HG03280 (cell line): ENCODE data around the gene FHOD3.

Experiments used
- ATAC-seq: cut with Tn5 transposase; IDR thresholded peaks from one replicate; pipeline ENCODE4 v1.9.1; 2021; ENCODE audit warnings: mild to moderate bottlenecking, moderate library complexity; ENCODE audit not compliant: unreplicated experiment

Gene FHOD3

DNA sequence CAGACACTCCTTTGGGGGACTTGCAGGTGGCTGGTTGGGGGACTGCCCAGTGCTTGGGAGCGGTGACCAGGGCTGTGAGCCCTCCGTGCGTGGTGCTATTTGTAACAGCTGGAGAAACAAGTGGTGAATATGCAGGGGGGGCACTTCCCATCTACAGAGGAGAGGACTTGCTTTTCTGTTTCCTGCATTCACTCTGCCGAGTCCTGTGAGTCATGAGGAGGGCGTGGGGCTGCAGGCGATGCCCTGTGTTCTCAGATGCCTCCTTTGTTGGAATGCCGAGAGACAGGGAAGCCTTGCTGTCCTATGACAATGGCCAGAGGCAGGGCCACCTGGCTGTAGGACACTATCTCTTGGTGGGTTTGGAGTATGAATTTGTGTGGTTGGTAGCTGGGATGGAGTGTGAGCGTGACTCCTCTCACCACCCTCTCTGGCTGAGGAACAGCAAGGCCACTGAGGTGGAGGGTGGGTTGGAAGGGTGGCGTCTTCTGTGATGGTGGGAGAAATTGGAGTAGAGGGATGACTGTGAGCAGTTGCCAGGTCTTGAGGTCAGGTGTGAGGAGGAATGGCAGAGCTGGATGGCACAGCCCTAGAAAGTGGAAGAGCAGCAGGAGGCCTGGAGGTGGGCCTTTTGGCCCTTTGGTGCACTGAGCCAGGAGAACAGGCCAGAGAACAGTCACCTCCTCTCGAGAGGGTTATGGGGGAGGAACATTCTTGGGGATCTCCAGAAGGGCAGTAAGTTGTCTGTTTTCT is 24.3 kb downstream of the FHOD3 start:
- no peak for ATAC-seq

DNA sequence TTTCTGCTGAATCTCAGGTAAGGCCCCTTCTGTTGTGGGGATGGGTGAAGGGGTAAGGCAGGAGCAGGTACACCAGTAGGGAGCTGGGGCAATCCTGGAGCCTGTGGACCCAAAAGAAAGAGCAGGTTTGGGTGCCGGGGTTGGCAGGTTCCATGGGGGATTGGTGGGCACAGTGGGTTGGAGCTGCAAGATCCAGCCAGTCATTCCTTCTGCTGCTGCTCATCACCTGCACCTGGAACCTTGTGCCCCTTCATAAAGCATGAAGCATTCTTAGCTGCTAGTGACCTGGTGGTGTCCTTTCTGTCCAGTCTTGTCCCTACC is 24.9 kb downstream of the FHOD3 start:
- no peak for ATAC-seq

DNA sequence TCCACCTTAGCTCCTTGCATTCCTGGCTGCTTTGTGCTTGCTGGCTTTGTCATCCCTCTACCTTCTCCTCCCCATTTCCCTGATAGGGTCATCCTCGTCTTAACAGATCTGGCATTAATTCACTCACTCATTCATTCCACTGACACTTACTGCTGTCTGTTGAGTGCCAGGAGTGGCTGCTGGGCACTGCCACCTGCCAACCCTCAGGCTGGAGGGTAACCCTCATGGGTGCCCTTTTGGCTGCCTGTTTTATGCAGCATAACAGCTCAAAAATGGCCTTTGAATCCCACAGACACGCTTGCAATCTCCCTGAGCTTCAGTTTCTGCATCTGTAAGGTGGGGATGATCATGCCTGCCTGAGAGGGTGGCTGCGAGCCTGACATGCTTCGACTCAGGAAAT is 25.2 kb downstream of the FHOD3 start:
- no peak for ATAC-seq

DNA sequence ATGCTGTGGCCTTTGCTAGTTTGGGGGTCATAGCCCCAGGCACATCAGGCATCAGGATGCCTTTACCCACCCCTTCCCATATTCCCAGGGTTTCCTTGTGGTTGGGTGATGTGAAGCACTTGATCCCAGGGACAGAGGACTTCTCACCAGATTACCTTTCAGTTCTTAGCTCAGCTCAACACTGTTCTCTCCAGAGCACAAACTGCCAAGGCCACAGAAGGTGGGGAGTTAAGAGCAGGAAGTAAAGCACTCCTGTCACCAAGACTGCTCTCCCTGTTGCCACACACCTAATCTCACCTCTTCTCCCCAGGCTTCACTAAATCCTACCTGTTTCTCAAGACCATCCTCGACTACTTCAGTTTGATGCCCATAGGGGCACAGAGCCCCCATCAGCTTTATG is 25.9 kb downstream of the FHOD3 start:
- no peak for ATAC-seq

GRCh38 chr18:36325846-36326245 is 28.3 kb downstream of the FHOD3 start:
- ATAC-seq, result no peak

- ATAC-seq, result no peak
Measured at GRCh38 chr18:36326771-36327170, 29.3 kb downstream of the FHOD3 start.

- no peak for ATAC-seq
Measured at GRCh38 chr18:36327352-36328316, 30.1 kb downstream of the FHOD3 start.

- no peak for ATAC-seq
Measured at GRCh38 chr18:36328385-36328858, 30.9 kb downstream of the FHOD3 start.

GRCh38 chr18:36328916-36329315 is 31.4 kb downstream of the FHOD3 start:
- ATAC-seq, result no peak

DNA sequence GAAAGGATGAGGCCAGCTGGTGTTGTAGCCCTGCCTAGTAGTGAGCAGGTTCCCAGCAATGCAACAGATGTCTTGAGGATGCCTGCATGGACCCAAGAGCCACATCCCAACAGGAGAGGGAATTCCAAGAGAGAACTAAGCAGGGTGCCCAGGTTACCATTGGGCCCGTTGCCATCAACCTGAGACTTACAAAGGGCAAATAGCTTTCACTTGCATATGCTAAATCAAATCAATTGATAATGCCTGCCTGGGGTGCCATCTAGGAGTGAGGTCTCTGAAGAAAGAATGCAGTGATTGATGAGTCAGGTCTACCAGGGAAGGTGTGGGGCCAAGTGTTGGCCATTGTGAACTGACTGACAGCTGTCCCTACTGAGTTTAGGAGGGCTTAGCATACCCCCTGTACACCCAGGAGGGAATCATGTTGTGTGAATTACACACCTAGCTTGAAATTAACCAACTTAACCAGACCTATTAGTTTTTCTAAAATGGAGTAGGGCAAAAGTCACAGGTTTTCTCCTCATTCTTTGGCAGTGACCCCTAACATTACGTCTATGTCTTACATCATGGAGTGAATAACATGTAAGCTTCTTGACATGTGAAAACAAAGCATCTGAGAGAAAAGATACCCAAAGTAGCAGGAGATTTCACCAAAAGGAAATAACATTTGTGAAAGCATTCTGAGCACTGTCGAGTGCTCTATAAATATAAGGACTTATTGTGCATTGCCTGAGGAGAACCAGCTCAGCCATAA is 32.3 kb downstream of the FHOD3 start:
- ATAC-seq, result no peak

DNA sequence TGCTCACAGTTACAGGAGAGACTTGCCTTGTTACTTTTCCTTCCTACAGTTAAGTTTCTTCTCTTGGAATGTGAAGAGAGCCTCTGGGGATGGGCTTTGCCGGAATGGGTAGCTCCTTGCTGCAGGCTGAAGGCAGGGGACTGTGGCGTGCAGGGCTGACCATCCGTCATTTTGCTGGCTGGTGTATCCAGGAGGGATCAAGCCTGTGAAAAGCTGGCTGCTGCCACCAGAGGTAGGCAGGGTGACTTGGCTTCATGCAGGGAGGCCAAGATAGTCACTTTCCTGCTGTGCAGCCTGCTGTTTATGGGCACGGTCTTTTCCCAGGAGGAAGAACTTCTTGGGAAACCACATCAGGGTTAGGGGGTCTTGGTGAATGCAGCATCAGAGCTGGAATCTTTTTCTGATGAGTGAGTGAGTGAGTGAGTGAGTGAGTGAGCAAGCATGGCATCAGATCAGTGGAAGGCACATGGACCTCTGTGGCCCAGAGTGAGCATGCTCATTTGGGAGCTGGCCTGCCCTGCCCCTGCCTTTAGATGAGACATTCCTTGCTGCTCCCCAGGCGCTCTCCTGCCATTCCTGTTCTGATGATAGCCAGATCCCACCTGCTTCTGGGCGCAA is 33.0 kb downstream of the FHOD3 start:
- ATAC-seq, result no peak

DNA sequence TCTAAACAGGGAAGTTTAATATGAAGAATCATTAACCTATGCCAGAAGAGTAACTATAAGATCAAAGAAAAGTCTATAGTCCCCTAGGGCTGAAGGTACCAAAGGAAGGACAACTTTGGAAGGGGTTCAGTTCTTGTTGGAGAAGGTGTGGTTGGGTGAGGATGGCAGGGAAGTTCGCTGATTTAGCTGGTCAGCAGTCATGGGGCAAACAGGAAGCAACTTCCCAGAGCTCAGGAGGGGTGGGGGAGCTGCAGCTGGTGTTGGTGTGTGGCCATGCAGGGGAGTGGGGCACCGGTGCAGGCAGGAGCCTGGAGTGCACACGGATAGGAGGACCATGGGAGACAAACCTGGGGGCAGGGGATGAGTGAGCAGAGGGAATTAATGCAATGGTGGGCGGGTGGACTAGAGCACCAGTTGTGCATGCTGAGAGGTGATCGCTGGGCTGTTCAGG is 34.0 kb downstream of the FHOD3 start:
- ATAC-seq, result no peak

GRCh38 chr18:36333414-36333813 is 35.9 kb downstream of the FHOD3 start:
- no peak for ATAC-seq

GRCh38 chr18:36334798-36335197 is 37.3 kb downstream of the FHOD3 start:
- ATAC-seq, result no peak

GRCh38 chr18:36335476-36336279 is 38.2 kb downstream of the FHOD3 start:
- no peak for ATAC-seq

DNA sequence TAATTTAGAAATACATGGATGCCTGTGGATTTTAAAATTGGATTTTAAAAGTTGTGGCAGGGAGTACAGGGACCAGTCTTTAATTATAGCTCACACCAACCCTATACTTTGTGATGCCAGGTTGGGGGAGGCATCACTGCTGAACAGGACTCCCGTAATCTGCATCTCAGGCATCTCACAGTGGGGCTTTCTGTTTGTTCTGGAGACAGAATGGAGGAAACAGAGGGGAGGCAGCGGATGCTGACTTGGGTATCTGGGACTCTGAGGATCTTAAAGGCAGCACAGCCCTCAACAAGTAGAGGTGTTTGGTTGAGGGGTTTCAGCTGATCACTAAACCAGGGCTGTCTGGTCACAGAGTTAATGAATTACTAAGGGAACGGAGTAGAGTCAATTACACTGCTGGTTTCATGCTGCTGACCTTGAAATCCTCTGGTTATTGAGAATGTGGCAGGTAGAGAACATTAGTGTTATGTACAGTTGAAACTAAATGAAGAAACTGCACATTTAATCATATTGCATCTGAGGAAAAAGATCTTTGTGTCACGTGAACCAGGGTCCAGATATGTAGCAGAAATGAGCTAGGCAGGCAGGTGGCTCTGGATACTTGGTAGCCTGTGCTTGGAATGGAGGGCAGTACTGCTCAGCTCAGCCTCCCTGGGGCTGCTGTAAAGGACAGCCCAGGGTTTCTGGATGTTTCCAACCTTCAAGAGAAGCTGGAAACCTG is 40.3 kb downstream of the FHOD3 start:
- no peak for ATAC-seq

DNA sequence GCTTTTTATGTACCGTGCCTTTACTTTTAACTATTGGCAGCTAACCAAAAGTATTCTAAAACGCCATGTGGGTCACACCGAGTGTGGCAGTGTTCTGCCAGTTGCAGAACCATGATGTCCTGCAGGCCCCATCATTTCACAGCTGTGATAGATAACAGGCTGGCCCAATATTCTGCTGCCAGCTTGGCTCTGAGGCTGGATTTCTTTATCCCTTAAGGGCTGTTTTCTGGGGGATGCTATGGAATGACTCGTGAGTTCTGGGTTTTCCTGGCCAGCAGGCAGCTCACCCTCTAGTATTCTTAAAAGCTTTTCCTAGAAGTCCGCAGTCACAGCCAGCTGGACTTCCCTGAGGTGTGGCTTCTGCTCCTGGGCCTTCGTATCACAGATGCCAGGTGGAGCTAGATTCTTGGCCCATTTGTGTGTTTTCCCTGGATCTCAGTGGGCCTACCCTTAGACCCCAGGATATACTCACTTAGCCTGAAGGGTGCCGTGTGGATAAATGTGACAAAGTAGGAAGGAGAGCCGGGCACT is 41.0 kb downstream of the FHOD3 start:
- no peak for ATAC-seq

GRCh38 chr18:36340246-36340645 is 42.7 kb downstream of the FHOD3 start:
- ATAC-seq, result no peak

DNA sequence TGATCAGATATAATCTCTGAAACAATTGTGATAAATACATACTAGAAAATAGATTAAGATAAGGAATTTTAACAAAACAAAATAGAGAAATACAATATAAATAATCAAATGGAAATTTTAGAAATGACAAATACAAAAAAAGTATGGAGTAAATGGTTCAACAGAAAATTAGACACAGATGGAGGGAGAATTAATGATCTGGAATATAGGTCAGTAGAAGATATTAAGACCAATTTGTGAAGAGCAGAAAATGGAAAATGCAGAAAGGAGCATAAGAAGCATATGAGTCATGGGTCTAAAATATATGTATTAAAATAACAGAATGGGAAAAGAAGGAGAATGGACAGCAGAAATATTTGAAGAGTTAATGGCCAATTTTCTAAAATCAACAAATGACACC is 44.4 kb downstream of the FHOD3 start:
- no peak for ATAC-seq
